HUES6 (cell line): ENCODE measurements around the gene CTIF.

Experiments
- H3K27ac ChIP-seq: 2 replicates; pipeline ENCODE4 v1.7.0; 2013; ENCODE audit warnings: low read depth, mild to moderate bottlenecking, low read length, inconsistent platforms
- H3K27me3 ChIP-seq: 2 replicates; pipeline ENCODE4 v1.6.1; 2013; ENCODE audit warnings: low read length; ENCODE audit not compliant: control insufficient read depth, insufficient read depth
- H3K36me3 ChIP-seq: 2 replicates; pipeline ENCODE4 v1.6.1; 2013; ENCODE audit warnings: low read length; ENCODE audit not compliant: control insufficient read depth, insufficient read depth
- H3K4me1 ChIP-seq: 2 replicates; pipeline ENCODE4 v1.6.1; 2013; ENCODE audit warnings: low read length; ENCODE audit not compliant: control insufficient read depth, insufficient read depth
- H3K4me3 ChIP-seq: 2 replicates; pipeline ENCODE4 v1.5.1; 2013; ENCODE audit warnings: low read depth, low read length
- H3K9ac ChIP-seq: one replicate; pipeline ENCODE4 v1.6.1; 2013; ENCODE audit warnings: mild to moderate bottlenecking, low read length
- H3K9me3 ChIP-seq: 2 replicates; pipeline ENCODE4 v1.6.1; 2013; ENCODE audit warnings: low read depth, low read length; ENCODE audit not compliant: control insufficient read depth, insufficient read depth

Gene CTIF

GRCh38 chr18:48661421-48661820, 122.6 kb downstream of the CTIF start:
- Histone ChIP-seq H3K4me1 (peaks cover 5% of the 10 kb centered on the region; the same call in 1 of the 2 replicates), H3K9ac (no peak overlapping the region), H3K36me3 (peaks cover 13% of the 10 kb centered on the region), H3K27ac (no peak overlapping the region), H3K4me3 (no peak overlapping the region), H3K9me3 (peaks cover 20% of the 10 kb centered on the region), H3K27me3 (no peaks in the 10 kb centered on the region)

GRCh38 chr18:48662011-48662661, 123.3 kb downstream of the CTIF start:
- H3K36me3 ChIP-seq = peaks cover 13% of the 10 kb centered on the region
- H3K27ac ChIP-seq = no peak overlapping the region
- H3K27me3 ChIP-seq = no peaks in the 10 kb centered on the region
- peaks cover 5% of the 10 kb centered on the region; the same call in 1 of the 2 replicates for H3K4me1 ChIP-seq
- H3K4me3 ChIP-seq = no peak overlapping the region
- H3K9ac ChIP-seq = no peak overlapping the region
- H3K9me3 ChIP-seq = peaks cover 20% of the 10 kb centered on the region

- Histone ChIP-seq H3K27me3 (no peaks in the 10 kb centered on the region), H3K27ac (no peak overlapping the region), H3K4me1 (peaks cover 5% of the 10 kb centered on the region; the same call in 1 of the 2 replicates), H3K36me3 (peaks cover 13% of the 10 kb centered on the region), H3K9ac (no peak overlapping the region), H3K4me3 (no peak overlapping the region), H3K9me3 (peaks cover 16% of the 10 kb centered on the region)
Observed at GRCh38 chr18:48663096-48663930, 124.5 kb downstream of the CTIF start.

- peaks cover 8% of the 10 kb centered on the region for H3K9me3 ChIP-seq
- no peak overlapping the region for H3K4me3 ChIP-seq
- peaks cover 5% of the 10 kb centered on the region; the same call in 1 of the 2 replicates for H3K4me1 ChIP-seq
- H3K9ac ChIP-seq = no peak overlapping the region
- H3K36me3 ChIP-seq = peaks cover 13% of the 10 kb centered on the region
- no peaks in the 10 kb centered on the region for H3K27me3 ChIP-seq
- H3K27ac ChIP-seq = no peak overlapping the region
Observed at GRCh38 chr18:48663931-48664847, 125.4 kb downstream of the CTIF start.

GRCh38 chr18:48665654-48666053, 126.8 kb downstream of the CTIF start:
- Histone ChIP-seq H3K27ac (no peak overlapping the region), H3K4me1 (peaks cover 5% of the 10 kb centered on the region; the same call in 1 of the 2 replicates), H3K9ac (no peak overlapping the region), H3K9me3 (peaks cover 9% of the 10 kb centered on the region), H3K36me3 (peaks cover 16% of the 10 kb centered on the region), H3K4me3 (no peak overlapping the region), H3K27me3 (no peaks in the 10 kb centered on the region)

- H3K4me3 ChIP-seq = no peak overlapping the region
- no peak overlapping the region for H3K9ac ChIP-seq
- no peak overlapping the region for H3K27ac ChIP-seq
- peaks cover 5% of the 10 kb centered on the region; the same call in 1 of the 2 replicates for H3K4me1 ChIP-seq
- H3K36me3 ChIP-seq = peaks cover 26% of the 10 kb centered on the region
- peaks cover 19% of the 10 kb centered on the region for H3K9me3 ChIP-seq
- no peaks in the 10 kb centered on the region for H3K27me3 ChIP-seq
Observed at GRCh38 chr18:48666613-48667012, 127.8 kb downstream of the CTIF start.

GRCh38 chr18:48667276-48668254, 128.7 kb downstream of the CTIF start:
- H3K4me1 ChIP-seq = no peaks in the 10 kb centered on the region
- H3K27ac ChIP-seq = no peak overlapping the region
- H3K36me3 ChIP-seq = peaks cover 26% of the 10 kb centered on the region
- peaks cover 19% of the 10 kb centered on the region for H3K9me3 ChIP-seq
- H3K9ac ChIP-seq = no peak overlapping the region
- no peaks in the 10 kb centered on the region for H3K27me3 ChIP-seq
- no peak overlapping the region for H3K4me3 ChIP-seq

- no peaks in the 10 kb centered on the region for H3K4me1 ChIP-seq
- peaks cover 19% of the 10 kb centered on the region for H3K9me3 ChIP-seq
- H3K9ac ChIP-seq = no peak overlapping the region
- no peaks in the 10 kb centered on the region for H3K27me3 ChIP-seq
- no peak overlapping the region for H3K27ac ChIP-seq
- no peak overlapping the region for H3K4me3 ChIP-seq
- H3K36me3 ChIP-seq = peaks cover 26% of the 10 kb centered on the region
Observed at GRCh38 chr18:48668466-48669179, 129.8 kb downstream of the CTIF start.

GRCh38 chr18:48669180-48669675, 130.4 kb downstream of the CTIF start:
- no peak overlapping the region for H3K27ac ChIP-seq
- peaks cover 19% of the 10 kb centered on the region for H3K9me3 ChIP-seq
- H3K36me3 ChIP-seq = peaks cover 26% of the 10 kb centered on the region
- H3K9ac ChIP-seq = no peak overlapping the region
- no peaks in the 10 kb centered on the region for H3K27me3 ChIP-seq
- no peak overlapping the region for H3K4me3 ChIP-seq
- H3K4me1 ChIP-seq = no peaks in the 10 kb centered on the region
